ENCODE measurements around the gene TRPM4. TPM values are rescaled to one million over a fixed set of nuclear protein-coding genes. Genes with fewer than 3 reads are reported as not detected.
"Not testable (repeated sequence)": the region's sequence is repeated elsewhere in the genome, so short reads cannot be mapped to it uniquely, and the experiment has no call there.

TRPM4 gene
- total RNA-seq, 4 donors from 2014 or later: 7.6 to 28.9 (median 18.0) TPM

GRCh38 chr19:49180659-49181058 is 23.1 kb downstream of the TRPM4 start:
- no peaks in the 10 kb centered on the region for H3K4me1 ChIP-seq
- no peaks in the 10 kb centered on the region for H3K9me3 ChIP-seq
- H3K27ac ChIP-seq: no peak overlapping the region
- intact Hi-C loops (cut with DNase I): no loop called here
- WGBS, 2 donors: 92 to 96% methylated on average over 4 of the region's 4 CpGs
- TF ChIP-seq CTCF (IDR thresholded peaks at IDR 0.05) (no peak), POLR2A (IDR thresholded peaks at IDR 0.05) (no peak)
- no peak overlapping the region for H3K4me3 ChIP-seq
- H3K27me3 ChIP-seq: no peaks in the 10 kb centered on the region
- H3K36me3 ChIP-seq: peaks cover 0 to 77% (median 3%) of the 10 kb centered on the region in 3 donors
- DNase-seq: no peak

GRCh38 chr19:49182010-49182847 is 24.6 kb downstream of the TRPM4 start:
- H3K27me3 ChIP-seq; H3K27ac ChIP-seq; H3K9me3 ChIP-seq; intact Hi-C loops (cut with DNase I); DNase-seq; H3K4me1 ChIP-seq; H3K4me3 ChIP-seq: not testable (repeated sequence)
- 83 to 89% methylated on average over 13 to 18 of the region's 20 CpGs for WGBS, 2 donors
- H3K36me3 ChIP-seq: peaks cover 0 to 78% (median 3%) of the 10 kb centered on the region in 3 donors

- no peak for DNase-seq
- no peaks in the 10 kb centered on the region for H3K9me3 ChIP-seq
- intact Hi-C loops (cut with DNase I): no loop called here
- no peaks in the 10 kb centered on the region for H3K27me3 ChIP-seq
- no peaks in the 10 kb centered on the region for H3K4me1 ChIP-seq
- 87 to 93% methylated on average over 12 of the region's 26 CpGs for WGBS, 2 donors
- H3K36me3 ChIP-seq: peaks cover 0 to 79% (median 3%) of the 10 kb centered on the region in 3 donors
- H3K27ac ChIP-seq: no peak overlapping the region
- H3K4me3 ChIP-seq: no peak overlapping the region
- TF ChIP-seq CTCF (IDR thresholded peaks at IDR 0.05): no peak
- no peak for TF ChIP-seq POLR2A (IDR thresholded peaks at IDR 0.05)
These were observed 25.3 kb downstream of the TRPM4 start for GRCh38 chr19:49182848-49183375.

GRCh38 chr19:49186108-49186507 is 28.5 kb downstream of the TRPM4 start:
- no peaks in the 10 kb centered on the region for H3K4me1 ChIP-seq
- no peak overlapping the region for H3K27ac ChIP-seq
- no peak overlapping the region for H3K4me3 ChIP-seq
- DNase-seq: no peak
- intact Hi-C loops (cut with DNase I): no loop called here
- H3K9me3 ChIP-seq: no peaks in the 10 kb centered on the region
- WGBS, 2 donors: 69 to 74% methylated on average over 5 of the region's 5 CpGs
- peaks cover 0 to 99% (median 15%) of the 10 kb centered on the region in 3 donors for H3K36me3 ChIP-seq
- no peak for TF ChIP-seq CTCF (IDR thresholded peaks at IDR 0.05)
- no peak for TF ChIP-seq POLR2A (IDR thresholded peaks at IDR 0.05)
- no peaks in the 10 kb centered on the region for H3K27me3 ChIP-seq

GRCh38 chr19:49188626-49189200 is 31.1 kb downstream of the TRPM4 start:
- H3K36me3 ChIP-seq: peaks cover 0 to 99% (median 18%) of the 10 kb centered on the region in 3 donors
- H3K9me3 ChIP-seq: no peaks in the 10 kb centered on the region
- WGBS, 2 donors: 93 to 94% methylated on average over 5 to 21 of the region's 21 CpGs
- no peak for DNase-seq
- TF ChIP-seq CTCF (IDR thresholded peaks at IDR 0.05): no peak
- no peak for TF ChIP-seq POLR2A (IDR thresholded peaks at IDR 0.05)
- intact Hi-C loops (cut with DNase I): no loop called here
- no peak overlapping the region for H3K27ac ChIP-seq
- H3K4me1 ChIP-seq: no peaks in the 10 kb centered on the region
- no peaks in the 10 kb centered on the region for H3K27me3 ChIP-seq
- no peak overlapping the region for H3K4me3 ChIP-seq

Measured in esophagus squamous epithelium (tissue), 5 donors.